Measurements from ENCODE around the gene PRPSAP2.
A peak's percentile ranks its signal among the peaks of the same experiment; 100 is the strongest.
"Not testable (repeated sequence)": the region's sequence is repeated elsewhere in the genome, so short reads cannot be mapped to it uniquely, and the experiment has no call there.

The PRPSAP2 gene

GRCh38 chr17:18946536-18946935, 88.6 kb downstream of the PRPSAP2 start:
- DNase-seq, result no peak

GRCh38 chr17:18947866-18948265, 89.9 kb downstream of the PRPSAP2 start:
- DNase-seq, result no peak

- DNase-seq, result no peak
Measured at GRCh38 chr17:18948476-18949006, 90.6 kb downstream of the PRPSAP2 start.

GRCh38 chr17:18949566-18949965, 91.6 kb downstream of the PRPSAP2 start:
- DNase-seq, result no peak

GRCh38 chr17:18950346-18950745, 92.4 kb downstream of the PRPSAP2 start:
- DNase-seq, result no peak

- DNase-seq, result no peak
Measured at GRCh38 chr17:18950944-18951905, 93.3 kb downstream of the PRPSAP2 start.

GRCh38 chr17:18951941-18952842, 94.3 kb downstream of the PRPSAP2 start, which contains the start of gene SLC5A10:
TSS of gene SLC5A10 (plus strand) at chr17:18952165. CDS start at chr17:18952206, 41 bp downstream.
- no peak for DNase-seq

GRCh38 chr17:18953231-18953728, 95.3 kb downstream of the PRPSAP2 start:
- DNase-seq, result no peak

GRCh38 chr17:18954321-18954720, 96.4 kb downstream of the PRPSAP2 start:
- no peak for DNase-seq

- no peak for DNase-seq
Measured at GRCh38 chr17:18955009-18955408, 97.1 kb downstream of the PRPSAP2 start.

- not testable (repeated sequence) for DNase-seq
Measured at GRCh38 chr17:18956021-18956420, 98.1 kb downstream of the PRPSAP2 start.

- DNase-seq, result no peak
Measured at GRCh38 chr17:18956581-18956980, 98.7 kb downstream of the PRPSAP2 start.

- no peak for DNase-seq
Measured at GRCh38 chr17:18957831-18958230, 99.9 kb downstream of the PRPSAP2 start.

- no peak for DNase-seq
Measured at GRCh38 chr17:18958611-18959010, 100.7 kb downstream of the PRPSAP2 start.

GRCh38 chr17:18959071-18959844, 101.3 kb downstream of the PRPSAP2 start:
- DNase-seq, result no peak

GRCh38 chr17:18959845-18960240, 101.9 kb downstream of the PRPSAP2 start:
- no peak for DNase-seq

- DNase-seq, result no peak
Measured at GRCh38 chr17:18960241-18960665, 102.3 kb downstream of the PRPSAP2 start.

- DNase-seq, result peak; percentile 80
Measured at GRCh38 chr17:18960803-18961511, 103.0 kb downstream of the PRPSAP2 start.

GRCh38 chr17:18961634-18962493, 103.9 kb downstream of the PRPSAP2 start:
- peak; percentile 25 for DNase-seq

GRCh38 chr17:18962494-18962815, 104.5 kb downstream of the PRPSAP2 start:
- DNase-seq, result no peak

Data from stimulated activated CD4-positive, alpha-beta T cell treated with anti-CD3 and anti-CD28 coated beads, Interleukin-4, amount 100 ng/mL, for 1 hour (primary cell).